ENCODE data around the gene PPM1B.

DNA sequence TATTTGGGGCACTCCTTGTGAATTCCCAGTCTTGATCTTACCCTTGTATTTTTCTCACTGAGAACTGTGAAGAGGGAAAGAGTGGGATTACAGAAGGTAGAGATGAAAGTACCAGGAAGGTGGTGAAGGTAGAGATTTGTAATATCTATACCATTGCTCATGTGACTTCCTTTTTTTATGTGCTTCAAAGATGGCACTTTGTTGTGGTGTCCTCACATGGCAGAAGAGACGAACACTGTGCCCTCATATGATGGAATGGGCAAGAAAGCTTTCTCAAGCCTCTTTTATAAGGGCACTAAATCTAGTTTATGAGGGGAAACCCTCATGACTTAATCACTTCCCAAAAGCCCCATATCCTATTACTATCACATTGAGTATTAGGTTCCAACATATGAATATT is 28.9 kb upstream of the PPM1B start:
- TF ChIP-seq JUN (IDR thresholded peaks at IDR 0.05; ENCODE audit: low read depth, low read length) (no peak), MAFK (IDR thresholded peaks at IDR 0.05; ENCODE audit: low read depth, low read length) (no peak), EP300 (IDR thresholded peaks at IDR 0.05; ENCODE audit: borderline replicate concordance in 1 of 2, low read depth in 2 of 2, low read length in 2 of 2) (no peak), CHD2 (IDR thresholded peaks at IDR 0.05; ENCODE audit: low read length) (no peak)
- TF ChIP-seq, protein P1, sequence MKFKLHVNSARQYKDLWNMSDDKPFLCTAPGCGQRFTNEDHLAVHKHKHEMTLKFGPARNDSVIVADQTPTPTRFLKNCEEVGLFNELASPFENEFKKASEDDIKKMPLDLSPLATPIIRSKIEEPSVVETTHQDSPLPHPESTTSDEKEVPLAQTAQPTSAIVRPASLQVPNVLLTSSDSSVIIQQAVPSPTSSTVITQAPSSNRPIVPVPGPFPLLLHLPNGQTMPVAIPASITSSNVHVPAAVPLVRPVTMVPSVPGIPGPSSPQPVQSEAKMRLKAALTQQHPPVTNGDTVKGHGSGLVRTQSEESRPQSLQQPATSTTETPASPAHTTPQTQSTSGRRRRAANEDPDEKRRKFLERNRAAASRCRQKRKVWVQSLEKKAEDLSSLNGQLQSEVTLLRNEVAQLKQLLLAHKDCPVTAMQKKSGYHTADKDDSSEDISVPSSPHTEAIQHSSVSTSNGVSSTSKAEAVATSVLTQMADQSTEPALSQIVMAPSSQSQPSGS (IDR thresholded peaks at IDR 0.05; ENCODE audit: low read length) = no peak
